BLaER1 (cell line): ENCODE measurements around the gene ST3GAL3.

Experiments used
- H3K27ac ChIP-seq: shearing (Covaris generic); formaldehyde crosslinking; 2 replicates; pipeline ENCODE4 v1.8.1; 2022
- H3K27me3 ChIP-seq: shearing (Covaris generic); formaldehyde crosslinking; 2 replicates; pipeline ENCODE4 v1.8.1; 2022
- H3K36me3 ChIP-seq: shearing (Covaris generic); formaldehyde crosslinking; 2 replicates; pipeline ENCODE4 v1.8.1; 2022
- H3K4me1 ChIP-seq: shearing (Covaris generic); formaldehyde crosslinking; 2 replicates; pipeline ENCODE4 v1.8.1; 2022
- H3K4me2 ChIP-seq: shearing (Covaris generic); formaldehyde crosslinking; 2 replicates; pipeline ENCODE4 v1.8.1; 2022
- H3K4me3 ChIP-seq: shearing (Covaris generic); formaldehyde crosslinking; 2 replicates; pipeline ENCODE4 v1.8.1; 2022
- H3K9ac ChIP-seq: shearing (Covaris generic); formaldehyde crosslinking; 2 replicates; pipeline ENCODE4 v1.8.1; 2022
- H3K9me3 ChIP-seq: shearing (Covaris generic); formaldehyde crosslinking; 2 replicates; pipeline ENCODE4 v1.8.1; 2022
- H4K20me1 ChIP-seq: shearing (Covaris generic); formaldehyde crosslinking; 2 replicates; pipeline ENCODE4 v1.8.1; 2022
- Cebpa-rat ChIP-seq: shearing (Covaris generic); IDR thresholded peaks from 2 replicates; pipeline ENCODE4 v1.8.1; 2022

Gene ST3GAL3

DNA sequence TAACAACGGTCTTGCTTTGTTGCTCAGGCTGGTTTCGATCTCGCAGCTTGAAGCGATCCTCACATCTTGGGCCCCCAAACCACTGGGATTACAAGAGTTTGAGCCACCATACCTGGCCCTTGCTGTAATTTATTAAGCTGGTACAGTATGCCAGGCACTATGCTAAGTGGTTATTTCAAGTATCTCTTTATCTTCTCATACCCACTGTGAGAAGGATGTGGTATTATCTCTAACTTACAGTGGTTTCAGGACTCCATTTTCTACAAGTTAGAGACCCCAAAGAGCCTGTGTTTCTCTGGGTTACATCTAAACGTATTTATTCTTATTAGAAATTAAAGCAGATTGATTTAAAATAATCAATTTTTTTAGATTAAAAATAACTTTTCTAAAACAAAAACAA lies 8.1 kb upstream of the ST3GAL3 start:
- Histone ChIP-seq H3K36me3 (peaks cover 100% of the 10 kb centered on the region), H3K9me3 (no peaks in the 10 kb centered on the region), H4K20me1 (peaks cover 42% of the 10 kb centered on the region)

DNA sequence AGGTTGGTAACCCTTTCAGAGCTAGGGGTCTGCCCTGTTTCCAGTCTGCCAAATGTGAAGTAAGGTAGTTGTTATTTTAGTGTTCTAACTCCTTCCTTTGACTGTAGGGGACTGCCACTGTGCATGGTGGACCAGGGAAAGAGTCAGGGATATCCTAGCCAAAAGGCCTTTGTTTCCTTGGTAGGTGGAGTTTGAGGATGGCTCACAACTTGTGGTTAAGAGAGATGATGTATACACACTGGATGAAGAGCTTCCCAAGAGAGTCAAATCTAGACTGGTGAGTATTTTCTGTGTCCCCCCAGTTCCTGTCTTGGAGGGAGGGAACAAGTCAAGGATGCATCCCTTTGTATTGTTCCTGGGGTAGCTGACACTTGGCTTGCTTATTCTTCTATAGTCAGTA lies 3.5 kb upstream of the ST3GAL3 start:
- Histone ChIP-seq H3K27me3 (no peaks in the 10 kb centered on the region), H3K36me3 (peaks cover 62% of the 10 kb centered on the region), H3K4me2 (no peak overlapping the region), H3K27ac (no peak overlapping the region), H3K4me3 (no peak overlapping the region), H3K4me1 (peaks cover 32% of the 10 kb centered on the region), H3K9ac (no peak overlapping the region), H3K9me3 (no peaks in the 10 kb centered on the region), H4K20me1 (peaks cover 20% of the 10 kb centered on the region)
- TF ChIP-seq Cebpa-rat: no peak

More for the DNA sequence above, 8.1 kb upstream of the ST3GAL3 start:
- H3K4me1 ChIP-seq: no peaks in the 10 kb centered on the region
- H3K4me3 ChIP-seq: no peak overlapping the region
- no peak overlapping the region for H3K4me2 ChIP-seq
- no peak for TF ChIP-seq Cebpa-rat
- H3K27ac ChIP-seq: no peak overlapping the region
- H3K27me3 ChIP-seq: no peaks in the 10 kb centered on the region
- H3K9ac ChIP-seq: no peak overlapping the region

DNA sequence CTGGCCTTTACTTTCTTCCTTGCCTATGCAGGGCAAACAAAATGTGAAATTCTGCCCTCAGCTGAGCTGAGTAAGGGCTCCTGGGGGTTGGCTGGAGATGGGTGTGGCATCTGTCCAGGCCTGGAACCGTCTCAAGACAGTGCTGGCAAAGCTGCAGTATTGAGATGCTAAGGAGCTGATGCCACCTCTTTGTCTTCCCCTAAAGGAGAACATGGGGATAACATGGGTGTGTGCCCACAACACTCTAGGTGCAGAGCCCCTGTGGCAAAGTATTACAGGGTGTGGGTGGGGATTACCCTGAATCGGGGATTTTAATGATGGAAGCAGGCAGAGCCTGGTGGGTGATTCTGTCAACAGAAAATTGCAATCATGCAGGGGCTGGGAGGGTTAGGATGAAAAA lies 2.5 kb upstream of the ST3GAL3 start:
- no peak for TF ChIP-seq Cebpa-rat
- Histone ChIP-seq H3K9me3 (no peaks in the 10 kb centered on the region), H3K36me3 (peaks cover 59% of the 10 kb centered on the region), H3K4me2 (0 out of 2 replicates have a peak overlapping the region, but pooled peaks have one; percentile 99), H3K27ac (no peak overlapping the region), H3K4me1 (peaks cover 35% of the 10 kb centered on the region), H3K4me3 (no peak overlapping the region), H4K20me1 (peaks cover 20% of the 10 kb centered on the region), H3K27me3 (no peaks in the 10 kb centered on the region), H3K9ac (no peak overlapping the region)

- H3K4me1 ChIP-seq: peaks cover 35% of the 10 kb centered on the region
- no peaks in the 10 kb centered on the region for H3K27me3 ChIP-seq
- TF ChIP-seq Cebpa-rat: no peak
- H3K36me3 ChIP-seq: peaks cover 59% of the 10 kb centered on the region
- H4K20me1 ChIP-seq: peaks cover 20% of the 10 kb centered on the region
- no peak overlapping the region for H3K27ac ChIP-seq
- H3K9me3 ChIP-seq: no peaks in the 10 kb centered on the region
- H3K4me3 ChIP-seq: no peak overlapping the region
- H3K9ac ChIP-seq: no peak overlapping the region
- peak overlapping the region; percentile 99 for H3K4me2 ChIP-seq
Measured at GRCh38 chr1:43705334-43705733, 2.0 kb upstream of the ST3GAL3 start.

- H3K27ac ChIP-seq: peak overlapping the region; percentile 96
- peak overlapping the region; percentile 99 for H3K4me2 ChIP-seq
- TF ChIP-seq Cebpa-rat: no peak
- peaks cover 20% of the 10 kb centered on the region for H4K20me1 ChIP-seq
- H3K36me3 ChIP-seq: peaks cover 58% of the 10 kb centered on the region
- H3K4me1 ChIP-seq: peaks cover 35% of the 10 kb centered on the region
- no peaks in the 10 kb centered on the region for H3K27me3 ChIP-seq
- H3K9ac ChIP-seq: peak overlapping the region; percentile 93
- H3K4me3 ChIP-seq: peak overlapping the region; percentile 92
- no peaks in the 10 kb centered on the region for H3K9me3 ChIP-seq
Measured at GRCh38 chr1:43705982-43706597, 1.2 kb upstream of the ST3GAL3 start.

DNA sequence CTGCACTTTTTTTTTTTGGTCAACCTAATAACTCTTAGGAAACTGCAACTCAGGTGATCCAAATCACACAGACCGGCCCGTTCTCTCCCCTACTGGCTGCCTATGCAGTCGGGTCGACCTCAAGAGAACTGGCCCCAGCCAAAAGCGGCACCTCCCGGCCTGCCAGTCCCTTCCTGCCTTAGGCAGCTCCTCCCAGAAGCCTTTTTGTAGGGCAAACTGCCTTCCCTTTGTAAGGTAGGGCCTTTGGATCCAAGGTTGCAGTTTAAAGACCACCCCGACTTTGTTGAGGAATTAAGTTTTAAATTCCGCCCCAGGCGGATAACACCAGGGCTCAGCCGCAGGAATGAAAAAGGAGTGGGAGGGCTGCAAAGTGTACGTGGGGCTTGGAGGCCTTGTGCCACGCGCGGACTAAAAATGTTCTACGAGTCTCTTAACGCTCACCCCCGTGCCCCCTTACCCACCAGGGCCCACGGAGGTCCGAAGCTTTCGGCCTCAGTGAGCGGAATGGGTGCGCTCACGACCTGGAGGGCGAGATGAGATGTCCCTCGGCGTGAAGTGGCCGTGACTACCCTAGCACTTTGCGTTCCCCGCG lies 642 bp upstream of the ST3GAL3 start:
- TF ChIP-seq Cebpa-rat: no peak
- Histone ChIP-seq H3K4me2 (peak overlapping the region; percentile 99), H3K4me1 (peaks cover 35% of the 10 kb centered on the region), H3K27me3 (no peaks in the 10 kb centered on the region), H3K36me3 (peaks cover 56% of the 10 kb centered on the region), H4K20me1 (peaks cover 20% of the 10 kb centered on the region), H3K9me3 (no peaks in the 10 kb centered on the region), H3K27ac (peak overlapping the region; percentile 96), H3K4me3 (peak overlapping the region; percentile 92), H3K9ac (peak overlapping the region; percentile 93)

DNA sequence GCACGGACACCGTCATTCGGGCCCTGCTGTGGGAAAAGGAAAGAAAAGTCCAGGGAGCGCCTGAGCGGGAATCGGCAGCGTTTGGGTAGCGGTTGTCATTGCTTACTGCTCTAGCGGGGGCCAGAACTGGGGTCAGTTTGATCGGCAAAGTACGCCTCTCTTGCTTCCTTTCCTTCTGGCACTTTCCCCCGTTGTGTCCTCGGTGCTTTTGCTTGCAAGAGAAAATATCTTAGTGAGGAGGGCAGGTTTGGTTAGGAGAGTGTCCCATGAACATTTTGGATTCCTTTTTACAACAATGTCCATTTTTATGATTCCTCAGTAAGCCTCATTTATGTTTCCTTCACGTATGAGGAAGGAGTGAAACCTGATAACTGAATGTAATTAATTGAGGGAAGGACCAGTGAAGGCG lies 670 bp downstream of the ST3GAL3 start:
- H3K4me1 ChIP-seq: peaks cover 35% of the 10 kb centered on the region
- H3K9ac ChIP-seq: peak overlapping the region; percentile 93
- peak overlapping the region; percentile 92 for H3K4me3 ChIP-seq
- peaks cover 20% of the 10 kb centered on the region for H4K20me1 ChIP-seq
- H3K9me3 ChIP-seq: no peaks in the 10 kb centered on the region
- H3K27ac ChIP-seq: peak overlapping the region; percentile 96
- no peaks in the 10 kb centered on the region for H3K27me3 ChIP-seq
- peaks cover 51% of the 10 kb centered on the region for H3K36me3 ChIP-seq
- TF ChIP-seq Cebpa-rat: no peak
- peak overlapping the region; percentile 99 for H3K4me2 ChIP-seq

DNA sequence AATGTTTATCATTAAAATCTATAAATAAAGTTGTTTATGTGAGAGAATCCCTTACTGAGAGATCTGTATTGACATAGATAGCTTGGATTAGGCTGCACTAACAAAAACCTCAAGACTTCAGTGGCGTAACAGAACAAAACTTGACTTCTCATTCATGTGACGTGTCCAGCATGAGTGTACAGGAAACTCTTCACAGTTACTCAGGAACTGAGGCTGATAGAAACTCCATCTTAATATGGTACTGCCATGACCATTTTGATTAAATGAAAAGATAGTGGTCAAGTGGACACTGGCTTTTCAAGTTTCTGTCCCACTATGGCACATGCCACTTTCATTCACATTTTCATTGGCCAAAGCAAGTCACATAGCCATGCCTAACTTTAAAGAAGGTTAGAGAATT lies 3.7 kb downstream of the ST3GAL3 start:
- Histone ChIP-seq H3K27ac (no peak overlapping the region), H3K4me3 (no peak overlapping the region), H3K4me2 (no peak overlapping the region), H3K4me1 (peaks cover 42% of the 10 kb centered on the region), H3K9ac (no peak overlapping the region), H3K9me3 (no peaks in the 10 kb centered on the region), H3K27me3 (no peaks in the 10 kb centered on the region), H4K20me1 (peaks cover 15% of the 10 kb centered on the region), H3K36me3 (peaks cover 37% of the 10 kb centered on the region)
- no peak for TF ChIP-seq Cebpa-rat

DNA sequence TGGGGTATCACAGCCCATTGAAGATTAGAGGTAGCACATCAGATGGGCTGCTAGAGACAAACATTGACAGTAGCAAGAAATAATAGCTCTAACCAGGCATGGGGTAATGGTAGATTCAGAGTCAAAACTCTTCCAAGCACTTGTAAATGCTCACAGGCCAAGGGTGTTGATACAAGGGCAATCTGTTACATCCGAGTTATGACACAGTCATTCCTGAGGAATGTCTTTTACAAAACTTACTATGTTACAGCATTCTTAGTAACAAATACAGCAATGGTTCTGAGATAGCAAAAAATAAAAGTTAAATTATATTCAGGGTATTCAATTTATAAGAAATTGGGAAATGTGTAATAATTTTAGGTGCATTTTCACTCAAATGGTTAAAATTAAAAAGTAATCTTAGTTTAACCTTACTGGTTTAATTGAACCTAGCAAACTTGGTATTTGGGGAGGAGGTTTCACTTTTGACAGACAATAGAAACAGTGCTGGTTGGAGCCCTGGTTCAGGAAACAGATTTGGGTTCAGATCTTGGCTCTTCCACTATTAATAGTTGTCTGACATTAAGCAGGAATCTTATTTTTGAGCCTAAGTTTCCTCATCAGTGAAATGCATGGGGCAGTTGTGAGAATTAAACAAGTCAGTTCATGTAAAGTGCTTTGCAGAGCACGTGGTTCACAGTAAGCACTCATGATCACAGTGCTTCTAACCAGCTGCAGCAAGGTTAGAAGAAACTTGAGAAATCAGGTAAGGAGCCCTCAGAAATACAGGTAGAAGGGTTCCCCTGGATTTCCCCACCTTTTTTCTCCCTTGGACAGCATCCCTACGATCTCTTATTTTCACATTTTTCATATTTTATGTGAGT lies 4.4 kb downstream of the ST3GAL3 start:
- Histone ChIP-seq H4K20me1 (peaks cover 12% of the 10 kb centered on the region; the same call in 1 of the 2 replicates), H3K4me2 (no peak overlapping the region), H3K9me3 (no peaks in the 10 kb centered on the region), H3K36me3 (peaks cover 41% of the 10 kb centered on the region), H3K27me3 (no peaks in the 10 kb centered on the region), H3K9ac (no peak overlapping the region), H3K4me1 (peaks cover 42% of the 10 kb centered on the region), H3K4me3 (no peak overlapping the region), H3K27ac (no peak overlapping the region)
- TF ChIP-seq Cebpa-rat: no peak
